ENCODE results near the gene SLC9A3. TPM values are rescaled to one million over a fixed set of nuclear protein-coding genes. Genes with fewer than 3 reads are reported as not detected.
A peak's percentile ranks its signal among the peaks of the same experiment; 100 is the strongest.

Gene SLC9A3
- total RNA-seq, 2 experiments from 2014 or later = 2.0 to 2.3 TPM

DNA sequence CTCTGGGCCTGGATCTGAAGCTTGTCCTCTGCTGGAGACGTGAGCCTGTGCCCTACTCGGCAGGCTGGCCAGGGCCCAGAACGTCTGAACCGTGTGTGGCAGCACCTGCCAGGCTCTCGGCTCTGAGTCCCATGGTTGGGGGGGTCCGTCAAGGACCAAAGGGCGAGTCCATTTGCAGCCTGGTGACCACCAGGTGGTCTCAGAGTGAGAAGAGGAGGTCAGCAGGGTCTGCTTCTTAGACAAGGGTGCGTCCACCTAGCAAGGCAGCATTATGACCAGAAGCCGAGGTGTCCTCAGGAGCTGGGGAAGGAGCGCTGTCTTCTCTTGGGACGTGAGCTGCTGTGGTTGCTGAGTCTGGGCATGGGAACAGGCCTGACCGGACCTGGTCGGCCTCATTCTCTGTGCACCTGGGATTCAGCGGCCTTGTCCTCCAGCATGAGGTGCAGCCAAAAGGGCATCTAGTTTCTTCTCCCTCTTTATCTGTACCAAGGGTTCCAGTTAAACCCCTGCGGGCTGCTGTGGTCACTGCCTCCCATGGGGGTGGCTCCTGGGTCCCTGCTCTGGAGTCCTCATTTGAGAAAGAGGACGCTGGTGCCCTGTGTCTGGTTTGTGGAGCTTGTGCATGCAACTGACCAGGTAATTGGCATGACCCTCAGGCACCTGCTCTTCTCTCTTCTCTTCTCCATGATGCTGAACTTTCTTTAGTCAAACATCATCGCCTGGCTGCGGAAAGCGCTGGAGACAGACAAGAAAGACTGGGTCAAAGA is 66.9 kb downstream of the SLC9A3 start:
- H3K9me3 Mint-ChIP-seq = peaks cover under 1% of the 10 kb centered on the region
- peak; percentile 29 for DNase-seq
- no peak overlapping the region for H3K27ac Mint-ChIP-seq
- peaks cover 57% of the 10 kb centered on the region for H3K36me3 Mint-ChIP-seq
- no peak for ATAC-seq (ENCODE audit: low read depth)
- H3K4me3 Mint-ChIP-seq = no peak overlapping the region
- peaks cover 41% of the 10 kb centered on the region for H3K4me1 Mint-ChIP-seq
- POLR2A ChIA-PET = no interaction called here
- H3K27me3 Mint-ChIP-seq = no peaks in the 10 kb centered on the region

DNA sequence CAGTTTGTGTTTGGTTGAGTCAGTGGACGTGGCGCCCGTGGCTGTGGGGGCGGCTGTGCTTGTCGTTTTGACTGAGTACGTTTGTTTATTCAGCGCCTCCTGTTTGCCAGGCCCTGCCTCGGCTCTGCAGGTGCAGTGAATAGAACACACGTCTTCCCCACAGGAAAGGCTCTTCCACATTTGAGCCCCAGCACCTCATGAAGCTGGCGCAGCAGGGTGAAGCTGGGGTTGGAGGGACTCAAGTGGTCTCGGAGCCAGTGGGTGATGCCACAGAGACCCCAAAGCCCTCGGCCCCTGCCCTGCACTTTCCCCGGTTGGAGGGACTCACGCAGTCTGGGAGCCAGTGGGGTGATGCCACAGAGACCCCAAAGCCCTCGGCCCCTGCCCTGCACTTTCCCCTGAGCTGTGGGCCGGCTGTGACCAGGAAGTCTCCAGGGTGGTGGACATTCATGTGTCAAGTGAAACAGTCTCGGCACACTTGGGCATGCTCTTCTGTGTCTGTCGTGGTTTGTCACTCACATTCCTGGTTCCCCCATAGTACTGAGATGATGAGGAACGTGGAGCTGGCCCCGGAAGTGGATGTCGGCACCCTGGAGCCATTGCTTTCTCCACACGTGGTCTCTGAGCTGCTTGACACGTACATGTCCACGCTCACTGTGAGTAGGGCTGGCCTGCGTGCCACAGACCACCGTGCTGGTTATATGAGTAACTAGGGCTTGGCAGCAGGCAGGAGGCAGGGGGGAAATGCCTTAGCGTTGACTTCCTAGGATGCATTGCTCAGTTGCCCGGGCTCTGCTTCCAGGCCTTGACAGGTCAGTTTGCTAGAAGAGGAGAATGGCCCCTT is 67.7 kb downstream of the SLC9A3 start:
- Mint-ChIP-seq H3K27me3 (no peaks in the 10 kb centered on the region), H3K36me3 (peaks cover 57% of the 10 kb centered on the region), H3K4me3 (no peak overlapping the region), H3K9me3 (peaks cover 6% of the 10 kb centered on the region), H3K27ac (no peak overlapping the region), H3K4me1 (peaks cover 44% of the 10 kb centered on the region)
- POLR2A ChIA-PET = no interaction called here
- ATAC-seq (ENCODE audit: low read depth) (no peak), DNase-seq (peak; percentile 22)

DNA sequence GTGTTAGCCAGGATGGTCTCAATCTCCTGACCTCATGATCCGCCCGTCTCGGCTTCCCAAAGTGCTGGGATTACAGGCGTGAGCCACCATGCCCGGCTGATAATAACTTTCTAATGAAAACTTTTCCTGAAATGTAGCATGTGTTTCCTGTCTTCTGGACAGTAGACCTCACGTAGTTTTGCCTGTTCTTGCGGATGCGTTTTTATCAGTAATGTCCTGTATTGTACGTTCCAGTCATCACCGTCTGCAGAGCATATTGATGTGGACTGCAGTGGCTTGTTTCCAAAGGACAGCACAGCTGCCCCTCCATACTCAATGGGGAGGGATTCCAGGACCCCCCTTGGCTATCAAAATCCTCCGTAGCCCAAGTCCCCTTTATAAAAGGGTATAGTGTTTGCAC is 68.4 kb downstream of the SLC9A3 start:
- ATAC-seq (ENCODE audit: low read depth) (no peak), DNase-seq (no peak)
- Mint-ChIP-seq H3K9me3 (peaks cover 9% of the 10 kb centered on the region), H3K27me3 (no peaks in the 10 kb centered on the region), H3K4me1 (peaks cover 43% of the 10 kb centered on the region), H3K27ac (no peak overlapping the region), H3K36me3 (peaks cover 63% of the 10 kb centered on the region), H3K4me3 (no peak overlapping the region)
- POLR2A ChIA-PET = no interaction called here

DNA sequence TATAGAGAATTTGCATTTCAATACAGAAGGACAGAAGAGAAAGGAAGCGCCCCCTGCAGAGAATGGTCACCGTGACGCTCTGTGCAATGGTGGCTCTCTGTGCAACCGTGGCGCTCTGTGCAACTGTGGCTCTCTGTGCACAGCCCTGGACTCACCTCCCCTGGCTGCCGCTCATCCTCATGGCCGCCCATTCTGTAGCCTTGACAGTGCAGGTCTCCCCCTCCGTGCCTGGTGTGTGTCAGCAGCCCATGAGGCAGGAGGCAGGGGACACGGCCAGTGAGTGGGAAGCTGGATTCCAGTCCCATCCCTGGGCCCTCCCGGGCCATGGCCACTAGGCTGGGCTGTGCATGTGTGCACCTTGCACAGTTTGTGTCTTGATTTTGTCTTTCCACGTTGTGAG is 69.3 kb downstream of the SLC9A3 start:
- H3K4me1 Mint-ChIP-seq = peaks cover 46% of the 10 kb centered on the region
- ATAC-seq (ENCODE audit: low read depth) = no peak
- POLR2A ChIA-PET = no interaction called here
- DNase-seq = peak; percentile 17
- H3K36me3 Mint-ChIP-seq = peaks cover 63% of the 10 kb centered on the region
- H3K9me3 Mint-ChIP-seq = peaks cover 13% of the 10 kb centered on the region
- no peak overlapping the region for H3K4me3 Mint-ChIP-seq
- H3K27me3 Mint-ChIP-seq = no peaks in the 10 kb centered on the region
- H3K27ac Mint-ChIP-seq = no peak overlapping the region

DNA sequence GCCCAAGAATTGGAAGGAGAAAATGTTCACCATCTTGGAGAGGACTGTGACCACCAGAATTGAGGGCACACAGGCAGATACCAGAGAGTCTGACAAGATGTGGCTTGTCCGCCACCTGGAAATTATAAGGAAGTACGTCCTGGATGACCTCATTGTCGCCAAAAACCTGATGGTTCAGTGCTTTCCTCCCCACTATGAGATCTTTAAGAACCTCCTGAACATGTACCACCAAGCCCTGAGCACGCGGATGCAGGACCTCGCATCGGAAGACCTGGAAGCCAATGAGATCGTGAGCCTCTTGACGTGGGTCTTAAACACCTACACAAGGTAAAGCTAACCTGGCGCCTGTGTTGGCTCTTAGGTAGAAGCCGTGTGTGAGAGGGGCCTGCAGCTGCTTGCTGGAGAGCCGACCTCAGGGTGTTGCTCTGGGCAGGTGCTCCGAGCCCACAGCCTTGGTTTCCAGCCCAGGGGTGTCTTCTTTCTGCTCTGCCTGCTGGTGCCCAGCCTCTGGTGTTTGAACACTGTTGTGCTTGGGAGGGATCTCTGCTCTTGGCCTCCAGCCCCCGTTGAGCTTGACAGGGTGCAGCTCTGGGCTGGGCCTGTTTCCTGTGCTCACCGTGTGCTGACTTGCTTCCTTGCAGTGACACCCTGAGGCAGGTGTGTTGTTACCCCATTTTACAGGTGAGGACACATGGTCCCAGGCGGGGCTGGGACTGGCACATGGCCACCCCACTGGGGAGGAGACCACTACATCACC is 70.3 kb downstream of the SLC9A3 start:
- ATAC-seq (ENCODE audit: low read depth) (peak; percentile 68), DNase-seq (peak; percentile 45)
- H3K27me3 Mint-ChIP-seq = no peaks in the 10 kb centered on the region
- peaks cover 13% of the 10 kb centered on the region for H3K9me3 Mint-ChIP-seq
- POLR2A ChIA-PET = no interaction called here
- H3K36me3 Mint-ChIP-seq = peaks cover 67% of the 10 kb centered on the region
- H3K4me1 Mint-ChIP-seq = peaks cover 41% of the 10 kb centered on the region
- H3K4me3 Mint-ChIP-seq = peak overlapping the region; percentile 23
- H3K27ac Mint-ChIP-seq = peak overlapping the region; percentile 60

DNA sequence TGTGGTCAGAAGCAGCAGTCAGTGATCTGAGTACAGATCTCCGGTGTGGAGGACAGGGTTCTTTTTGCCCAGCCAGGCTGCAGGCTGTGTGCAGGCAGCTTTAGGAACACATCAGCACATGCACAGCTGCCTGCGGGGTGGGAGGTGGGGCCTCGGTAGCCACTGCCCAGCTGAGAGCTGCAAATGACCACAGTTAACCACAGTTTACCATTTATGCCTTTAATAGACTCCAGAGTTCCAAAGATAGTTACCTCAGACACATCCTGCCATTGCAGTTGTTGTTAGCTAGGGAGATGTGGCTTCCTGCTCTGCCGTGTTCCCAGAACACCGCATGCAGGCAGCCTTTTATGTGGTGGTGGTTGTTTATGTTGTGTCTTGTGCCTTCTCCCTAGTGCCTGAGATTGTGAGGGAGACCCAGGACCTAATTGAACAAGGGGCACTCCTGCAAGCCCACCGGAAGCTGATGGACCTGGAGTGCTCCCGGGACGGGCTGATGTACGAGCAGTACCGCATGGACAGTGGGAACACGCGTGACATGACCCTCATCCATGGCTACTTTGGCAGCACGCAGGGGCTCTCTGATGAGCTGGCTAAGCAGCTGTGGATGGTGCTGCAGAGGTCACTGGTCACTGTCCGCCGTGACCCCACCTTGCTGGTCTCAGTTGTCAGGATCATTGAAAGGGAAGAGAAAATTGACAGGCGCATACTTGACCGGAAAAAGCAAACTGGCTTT is 71.1 kb downstream of the SLC9A3 start:
- peak; percentile 17 for ATAC-seq (ENCODE audit: low read depth)
- peaks cover 35% of the 10 kb centered on the region for H3K4me1 Mint-ChIP-seq
- peaks cover 67% of the 10 kb centered on the region for H3K36me3 Mint-ChIP-seq
- H3K9me3 Mint-ChIP-seq = peaks cover 13% of the 10 kb centered on the region
- H3K27me3 Mint-ChIP-seq = no peaks in the 10 kb centered on the region
- peak; percentile 34 for DNase-seq
- H3K27ac Mint-ChIP-seq = peak overlapping the region; percentile 60
- H3K4me3 Mint-ChIP-seq = peak overlapping the region; percentile 26
- POLR2A ChIA-PET = no interaction called here

DNA sequence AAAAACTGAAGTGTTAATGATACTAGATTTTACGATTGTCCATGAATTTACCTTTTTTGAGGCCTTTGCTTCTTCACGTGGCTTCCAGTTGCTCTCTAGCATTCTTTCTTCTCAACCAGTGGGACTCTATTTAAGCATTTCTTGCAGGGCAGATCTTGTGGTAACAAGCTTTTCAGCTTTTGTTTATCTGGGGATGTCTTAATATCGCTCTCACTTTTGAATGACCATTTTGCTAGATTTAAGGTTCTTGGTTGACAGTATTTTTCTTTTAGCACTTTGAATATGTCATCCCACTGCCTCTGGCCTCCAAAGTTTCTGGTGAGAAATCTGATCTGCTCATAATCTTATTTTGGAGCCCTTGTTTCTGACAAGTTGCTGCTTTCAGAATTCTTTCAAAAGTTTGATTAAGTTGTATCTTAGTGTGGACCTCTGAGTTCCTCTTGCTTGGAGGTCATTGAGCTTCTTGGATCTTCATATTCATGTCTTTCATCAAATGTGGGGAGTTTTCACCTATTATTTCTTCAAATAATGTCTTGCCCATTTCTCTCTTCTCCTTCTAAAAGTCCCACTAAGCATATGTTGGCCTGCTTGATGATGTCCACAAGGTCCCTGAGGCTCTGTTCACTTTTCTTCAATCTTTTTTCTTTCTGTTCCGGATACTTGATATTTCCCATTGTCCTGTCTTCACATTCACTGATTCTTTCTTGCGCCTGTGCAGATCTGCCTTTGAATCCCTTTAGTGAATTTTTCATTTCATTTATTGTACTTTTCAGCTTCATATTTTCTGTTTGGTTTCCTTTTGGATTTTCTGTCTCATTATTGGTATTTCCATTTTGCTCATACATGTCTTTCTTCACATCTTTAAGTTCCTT is 72.4 kb downstream of the SLC9A3 start:
- POLR2A ChIA-PET = interaction anchor here (0.6 kb wide), 1 partner anchor 99 kb away, joined by 3 read pairs; no protein-coding TSS in a partner anchor
- Mint-ChIP-seq H3K4me3 (no peak overlapping the region), H3K27me3 (no peaks in the 10 kb centered on the region), H3K36me3 (peaks cover 65% of the 10 kb centered on the region), H3K4me1 (peaks cover 35% of the 10 kb centered on the region), H3K27ac (no peak overlapping the region), H3K9me3 (peaks cover 13% of the 10 kb centered on the region)
- DNase-seq (no peak), ATAC-seq (ENCODE audit: low read depth) (no peak)

DNA sequence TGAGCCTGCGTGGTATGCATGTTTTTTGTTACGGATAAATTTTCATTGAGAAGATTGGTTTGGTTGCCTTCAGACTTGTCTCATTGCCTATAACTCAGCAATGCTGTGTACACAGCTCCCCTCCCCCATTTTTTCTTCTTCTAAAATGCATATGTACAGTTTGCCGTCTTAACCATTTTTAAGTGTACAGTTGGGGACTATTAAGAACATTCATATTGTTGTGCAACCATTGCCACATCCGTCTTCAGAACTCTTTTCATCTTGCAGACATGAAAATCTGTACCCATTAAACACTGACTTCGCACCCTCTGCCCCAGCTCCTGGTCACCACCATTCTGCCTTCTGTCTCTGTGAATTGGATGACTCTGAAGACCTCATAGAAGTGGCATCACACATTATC is 75.1 kb downstream of the SLC9A3 start:
- no peaks in the 10 kb centered on the region for H3K27me3 Mint-ChIP-seq
- DNase-seq (no peak), ATAC-seq (ENCODE audit: low read depth) (no peak)
- H3K4me3 Mint-ChIP-seq = no peak overlapping the region
- H3K9me3 Mint-ChIP-seq = peaks cover 13% of the 10 kb centered on the region
- POLR2A ChIA-PET = interaction anchor here (1.0 kb wide), 1 partner anchor 23 kb away, joined by 5 read pairs; no protein-coding TSS in a partner anchor
- H3K4me1 Mint-ChIP-seq = peaks cover 42% of the 10 kb centered on the region
- H3K36me3 Mint-ChIP-seq = peaks cover 64% of the 10 kb centered on the region
- peak overlapping the region; percentile 39 for H3K27ac Mint-ChIP-seq

DNA sequence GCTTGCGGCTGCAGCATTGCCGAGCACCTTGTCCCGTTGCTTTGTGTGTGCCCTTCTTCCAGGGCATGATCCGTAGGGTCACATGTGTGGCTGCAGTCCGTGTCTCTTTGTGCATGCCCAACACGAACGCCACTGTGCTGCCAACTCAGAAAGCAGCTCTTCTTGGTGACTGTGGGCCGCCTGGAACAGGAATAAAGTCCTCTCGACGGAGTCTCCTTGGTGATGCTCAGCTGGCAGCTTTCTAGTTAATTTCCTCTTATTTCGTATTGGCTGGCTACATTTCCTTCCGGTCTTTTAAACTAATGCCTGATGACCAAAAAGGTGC is 75.5 kb downstream of the SLC9A3 start:
- H3K4me3 Mint-ChIP-seq = no peak overlapping the region
- POLR2A ChIA-PET = interaction anchor here (1.0 kb wide), 1 partner anchor 23 kb away, joined by 5 read pairs; no protein-coding TSS in a partner anchor

DNA sequence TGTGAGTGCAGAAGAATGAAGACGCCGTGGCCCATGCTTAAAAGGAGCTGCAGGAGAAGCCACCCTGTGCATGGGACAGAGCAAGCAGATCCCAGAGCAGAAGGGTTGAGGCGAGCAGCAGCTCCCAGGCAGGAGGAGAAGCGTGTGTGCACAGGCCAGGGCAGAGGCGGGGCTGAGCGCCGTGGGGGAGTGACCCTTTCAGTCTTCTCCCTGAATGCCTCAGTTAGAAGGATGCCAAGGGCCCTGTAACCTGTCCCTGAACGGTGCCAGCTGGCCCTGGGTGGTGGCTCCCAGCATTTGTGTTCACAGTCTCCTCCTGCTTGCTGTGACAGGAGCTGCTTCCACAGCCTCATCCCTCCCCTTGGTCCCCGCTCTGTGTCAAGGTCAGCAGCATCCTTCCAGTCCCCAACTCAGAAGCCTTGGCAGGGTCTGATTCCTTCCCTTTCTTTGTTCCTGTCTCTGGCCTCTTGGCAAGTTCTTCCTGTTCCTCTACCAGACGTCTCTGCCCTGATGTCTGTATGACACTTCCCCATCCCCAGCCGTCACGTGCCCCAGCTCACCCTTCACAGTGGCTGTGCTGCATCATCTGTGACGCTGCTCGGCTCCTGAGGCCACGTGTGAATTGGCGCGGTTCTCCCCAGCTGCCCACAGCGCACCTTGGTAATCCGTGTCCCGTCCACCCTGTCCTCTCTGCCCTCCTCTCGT is 76.0 kb downstream of the SLC9A3 start:
- H3K27ac Mint-ChIP-seq = no peak overlapping the region
- peaks cover 56% of the 10 kb centered on the region for H3K36me3 Mint-ChIP-seq
- ATAC-seq (ENCODE audit: low read depth) (no peak), DNase-seq (peak; percentile 24)
- H3K4me1 Mint-ChIP-seq = peaks cover 38% of the 10 kb centered on the region
- H3K4me3 Mint-ChIP-seq = no peak overlapping the region
- POLR2A ChIA-PET = interaction anchor here (1.0 kb wide), 1 partner anchor 24 kb away, joined by 5 read pairs; no protein-coding TSS in a partner anchor
- H3K9me3 Mint-ChIP-seq = peaks cover 13% of the 10 kb centered on the region
- H3K27me3 Mint-ChIP-seq = no peaks in the 10 kb centered on the region

More for the DNA sequence above, 75.5 kb downstream of the SLC9A3 start:
- Mint-ChIP-seq H3K9me3 (peaks cover 13% of the 10 kb centered on the region), H3K4me1 (peaks cover 41% of the 10 kb centered on the region), H3K36me3 (peaks cover 61% of the 10 kb centered on the region), H3K27ac (no peak overlapping the region), H3K27me3 (no peaks in the 10 kb centered on the region)
- no peak for ATAC-seq (ENCODE audit: low read depth)
- no peak for DNase-seq

DNA sequence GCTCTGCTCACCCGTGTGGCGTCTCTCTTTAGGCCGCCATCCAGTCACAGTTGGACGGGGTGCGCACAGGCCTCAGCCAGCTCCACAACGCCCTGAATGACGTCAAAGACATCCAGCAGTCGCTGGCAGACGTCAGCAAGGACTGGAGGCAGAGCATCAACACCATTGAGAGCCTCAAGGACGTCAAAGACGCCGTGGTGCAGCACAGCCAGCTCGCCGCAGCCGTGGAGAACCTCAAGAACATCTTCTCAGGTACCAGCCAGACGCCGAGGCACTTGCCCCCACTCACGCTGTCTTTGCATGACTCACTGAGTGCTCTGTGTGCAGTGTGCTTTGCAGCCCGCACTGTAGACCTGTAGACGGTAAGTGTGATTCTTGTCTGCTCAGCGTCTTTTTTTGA is 76.7 kb downstream of the SLC9A3 start:
- POLR2A ChIA-PET = interaction anchor here (0.7 to 1.6 kb wide), 2 partner anchors 24 to 229 kb away, joined by 3 to 8 read pairs; partner anchors contain the start of genes CCDC127 and SDHA
- H3K4me3 Mint-ChIP-seq = no peak overlapping the region
- no peak for ATAC-seq (ENCODE audit: low read depth)
- H3K27ac Mint-ChIP-seq = no peak overlapping the region
- peak; percentile 24 for DNase-seq
- H3K27me3 Mint-ChIP-seq = no peaks in the 10 kb centered on the region
- H3K4me1 Mint-ChIP-seq = peaks cover 33% of the 10 kb centered on the region
- peaks cover 13% of the 10 kb centered on the region for H3K9me3 Mint-ChIP-seq
- H3K36me3 Mint-ChIP-seq = peaks cover 49% of the 10 kb centered on the region
